Stomach smooth muscle (tissue), 2 donors: ENCODE results near the gene LANCL2.

Source experiments
- H3K27ac ChIP-seq: one replicate; pipeline ENCODE4 v1.7.0; 2013; ENCODE audit warnings: mild to moderate bottlenecking, low read length, inconsistent platforms
- H3K27me3 ChIP-seq, 2 donors: one replicate each; pipeline ENCODE4 v1.7.0; 2013; ENCODE audit warnings: low read length in 2 of 2; ENCODE audit not compliant: insufficient read depth in 2 of 2, control insufficient read depth in 1 of 2
- H3K36me3 ChIP-seq, 2 donors: one replicate each; pipeline ENCODE4 v1.7.0; 2013; ENCODE audit warnings: low read length in 2 of 2; ENCODE audit not compliant: control insufficient read depth in 2 of 2, insufficient read depth in 2 of 2
- H3K4me1 ChIP-seq: one replicate; pipeline ENCODE4 v1.7.0; 2013; ENCODE audit warnings: low read length; ENCODE audit not compliant: control insufficient read depth, insufficient read depth
- H3K4me3 ChIP-seq, 2 donors: one replicate each; pipeline ENCODE4 v1.7.0; 2013; ENCODE audit warnings: low read length in 2 of 2
- H3K9ac ChIP-seq, 2 donors: one replicate each; pipeline ENCODE4 v1.7.0; 2013; ENCODE audit warnings: low read length in 2 of 2, mild to moderate bottlenecking in 1 of 2
- H3K9me3 ChIP-seq, 2 donors: one replicate each; pipeline ENCODE4 v1.7.0; 2013; ENCODE audit warnings: low read length in 2 of 2; ENCODE audit not compliant: control insufficient read depth in 2 of 2
- donor health status: healthy.
- donor health status: Pancreatic carcinoma.

The LANCL2 gene

GRCh38 chr7:55478700-55479099 lies 113.6 kb downstream of the LANCL2 start:
- Histone ChIP-seq H3K27me3 (no peaks in the 10 kb centered on the region), H3K4me1 (no peaks in the 10 kb centered on the region), H3K4me3 (no peak overlapping the region), H3K9me3 (no peaks in the 10 kb centered on the region), H3K9ac (no peak overlapping the region), H3K27ac (no peak overlapping the region), H3K36me3 (peaks cover 0 to under 1% of the 10 kb centered on the region in 2 donors)

GRCh38 chr7:55481155-55481554 lies 116.0 kb downstream of the LANCL2 start:
- Histone ChIP-seq H3K4me1 (no peaks in the 10 kb centered on the region), H3K9me3 (no peaks in the 10 kb centered on the region), H3K4me3 (no peak overlapping the region), H3K36me3 (peaks cover 0 to 4% of the 10 kb centered on the region in 2 donors), H3K27me3 (no peaks in the 10 kb centered on the region), H3K27ac (no peak overlapping the region), H3K9ac (no peak overlapping the region)

- peaks cover 0 to 4% of the 10 kb centered on the region in 2 donors for H3K36me3 ChIP-seq
- no peaks in the 10 kb centered on the region for H3K9me3 ChIP-seq
- H3K27ac ChIP-seq = no peak overlapping the region
- H3K4me1 ChIP-seq = no peaks in the 10 kb centered on the region
- no peak overlapping the region for H3K4me3 ChIP-seq
- no peak overlapping the region for H3K9ac ChIP-seq
- H3K27me3 ChIP-seq = no peaks in the 10 kb centered on the region
Observed at GRCh38 chr7:55483046-55483445, 117.9 kb downstream of the LANCL2 start.
